Peyer's patch (tissue), 4 donors: ENCODE results near the gene MME.
"Not testable (repeated sequence)": the region's sequence is repeated elsewhere in the genome, so short reads cannot be mapped to it uniquely, and the experiment has no call there.

Source experiments
- POLR2A ChIP-seq, 2 donors: fragments of 450-650 bp; IDR thresholded peaks; one replicate each; pipeline ENCODE4 v1.5.1; 2017; ENCODE audit warnings: antibody characterized with exemption in 2 of 2, mild to moderate bottlenecking in 2 of 2, moderate library complexity in 2 of 2
- TF ChIP-seq, protein P1 (sequence below), 6 experiments: fragments of 450-650 bp in 4 of 6; fragments of 200-600 bp in 2 of 6; sonication (generic) in 1 of 6; IDR thresholded peaks; one replicate each; pipeline ENCODE4 v1.5.1; 2017 to 2019; ENCODE audit warnings: antibody characterized with exemption in 6 of 6, mild to moderate bottlenecking in 3 of 6, moderate library complexity in 1 of 6

DNA sequence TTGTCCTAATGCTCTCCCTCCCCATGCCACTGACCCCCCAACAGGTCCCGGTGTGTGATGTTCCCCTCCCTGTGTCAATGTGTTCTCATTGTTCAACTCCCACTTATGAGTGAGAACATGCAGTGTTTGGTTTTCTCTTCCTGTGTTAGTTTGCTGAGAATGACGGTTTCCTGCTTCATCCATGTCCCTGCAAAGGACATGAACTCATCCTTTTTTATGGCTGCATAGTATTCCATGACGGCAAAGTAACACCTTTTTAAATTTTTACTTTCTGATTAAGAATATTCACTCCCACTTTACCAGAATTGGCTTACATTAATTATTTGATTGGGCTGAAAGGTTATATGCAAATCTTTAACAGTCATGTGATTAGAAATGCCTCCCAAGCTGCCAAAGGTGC is 135.9 kb downstream of the MME start:
- TF ChIP-seq POLR2A (IDR thresholded peaks at IDR 0.05) = not testable (repeated sequence)
- TF ChIP-seq, protein P1, sequence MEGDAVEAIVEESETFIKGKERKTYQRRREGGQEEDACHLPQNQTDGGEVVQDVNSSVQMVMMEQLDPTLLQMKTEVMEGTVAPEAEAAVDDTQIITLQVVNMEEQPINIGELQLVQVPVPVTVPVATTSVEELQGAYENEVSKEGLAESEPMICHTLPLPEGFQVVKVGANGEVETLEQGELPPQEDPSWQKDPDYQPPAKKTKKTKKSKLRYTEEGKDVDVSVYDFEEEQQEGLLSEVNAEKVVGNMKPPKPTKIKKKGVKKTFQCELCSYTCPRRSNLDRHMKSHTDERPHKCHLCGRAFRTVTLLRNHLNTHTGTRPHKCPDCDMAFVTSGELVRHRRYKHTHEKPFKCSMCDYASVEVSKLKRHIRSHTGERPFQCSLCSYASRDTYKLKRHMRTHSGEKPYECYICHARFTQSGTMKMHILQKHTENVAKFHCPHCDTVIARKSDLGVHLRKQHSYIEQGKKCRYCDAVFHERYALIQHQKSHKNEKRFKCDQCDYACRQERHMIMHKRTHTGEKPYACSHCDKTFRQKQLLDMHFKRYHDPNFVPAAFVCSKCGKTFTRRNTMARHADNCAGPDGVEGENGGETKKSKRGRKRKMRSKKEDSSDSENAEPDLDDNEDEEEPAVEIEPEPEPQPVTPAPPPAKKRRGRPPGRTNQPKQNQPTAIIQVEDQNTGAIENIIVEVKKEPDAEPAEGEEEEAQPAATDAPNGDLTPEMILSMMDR (IDR thresholded peaks at IDR 0.05) = not testable (repeated sequence)
